Measurements from ENCODE around the gene FNDC3A.
A peak's percentile ranks its signal among the peaks of the same experiment; 100 is the strongest.

The FNDC3A gene

GRCh38 chr13:49218493-49219051 is 242.9 kb downstream of the FNDC3A start:
- H3K4me3 Mint-ChIP-seq: peak overlapping the region; percentile 25 to 68 (median 61)
- H3K27me3 Mint-ChIP-seq (ENCODE audit: low read depth): peaks cover 73% of the 10 kb centered on the region
- peaks cover 4% of the 10 kb centered on the region for H3K9me3 Mint-ChIP-seq
- H3K27ac Mint-ChIP-seq: no peak overlapping the region
- H3K4me1 Mint-ChIP-seq: peaks cover 19% of the 10 kb centered on the region
- TF ChIP-seq CTCF (IDR thresholded peaks at IDR 0.05; ENCODE audit: unreplicated experiment in 3 of 3): no peak
- H3K36me3 Mint-ChIP-seq (ENCODE audit: low read depth): no peaks in the 10 kb centered on the region

- no peaks in the 10 kb centered on the region for H3K36me3 Mint-ChIP-seq (ENCODE audit: low read depth)
- peak overlapping the region; percentile 68 to 71 (median 68) for H3K4me3 Mint-ChIP-seq
- peaks cover 83% of the 10 kb centered on the region for H3K27me3 Mint-ChIP-seq (ENCODE audit: low read depth)
These were observed 243.9 kb downstream of the FNDC3A start for GRCh38 chr13:49219647-49220035.

GRCh38 chr13:49220036-49220855 is 244.5 kb downstream of the FNDC3A start, which contains the start of gene MLNR:
Gene MLNR (plus strand): TSS chr13:49220338. CDS start chr13:49220338, 0 bp downstream.
- Mint-ChIP-seq H3K27me3 (ENCODE audit: low read depth) (peaks cover 89% of the 10 kb centered on the region), H3K36me3 (ENCODE audit: low read depth) (no peaks in the 10 kb centered on the region), H3K4me3 (peak within 1 kb of the TSS; percentile 70 to 76 (median 71)), H3K4me1 (peaks cover 19% of the 10 kb centered on the region), H3K27ac (no peak within 1 kb of the TSS), H3K9me3 (peaks cover 4% of the 10 kb centered on the region)
- peak in 1 of 3 experiments; percentile 23 for TF ChIP-seq CTCF (IDR thresholded peaks at IDR 0.05; ENCODE audit: unreplicated experiment in 3 of 3)

More at GRCh38 chr13:49219647-49220035, 243.9 kb downstream of the FNDC3A start:
- Mint-ChIP-seq H3K27ac (no peak overlapping the region), H3K4me1 (peaks cover 19% of the 10 kb centered on the region), H3K9me3 (peaks cover 4% of the 10 kb centered on the region)
- TF ChIP-seq CTCF (IDR thresholded peaks at IDR 0.05; ENCODE audit: unreplicated experiment in 3 of 3): no peak

- TF ChIP-seq CTCF (IDR thresholded peaks at IDR 0.05; ENCODE audit: unreplicated experiment in 3 of 3): no peak
- Mint-ChIP-seq H3K4me3 (peak overlapping the region; percentile 66 to 76 (median 70)), H3K27me3 (ENCODE audit: low read depth) (peaks cover 96% of the 10 kb centered on the region), H3K27ac (no peak overlapping the region), H3K36me3 (ENCODE audit: low read depth) (no peaks in the 10 kb centered on the region), H3K4me1 (peaks cover 19% of the 10 kb centered on the region), H3K9me3 (peaks cover 4% of the 10 kb centered on the region)
These were observed 245.3 kb downstream of the FNDC3A start for GRCh38 chr13:49220856-49221589.

GRCh38 chr13:49221590-49221965 is 245.9 kb downstream of the FNDC3A start:
- Mint-ChIP-seq H3K9me3 (peaks cover 4% of the 10 kb centered on the region), H3K27ac (no peak overlapping the region), H3K36me3 (ENCODE audit: low read depth) (no peaks in the 10 kb centered on the region), H3K27me3 (ENCODE audit: low read depth) (peaks cover 93% of the 10 kb centered on the region), H3K4me1 (peaks cover 19% of the 10 kb centered on the region), H3K4me3 (peak overlapping the region; percentile 26 to 76 (median 64))
- TF ChIP-seq CTCF (IDR thresholded peaks at IDR 0.05; ENCODE audit: unreplicated experiment in 3 of 3): no peak
